Stimulated activated memory B cell treated with anti-CD40 and anti-IgM and Interleukin-4, amounts not matched to agents 10 μg/mL and 1 μg/mL and 100 μg/mL, for 72 hours (primary cell): ENCODE results near the gene CHST8.
"Not testable (repeated sequence)": the region's sequence is repeated elsewhere in the genome, so short reads cannot be mapped to it uniquely, and the experiment has no call there.

Source experiments
- ATAC-seq: fragments of 150-1000 bp; cut with Tn5 transposase; 2 replicates; pipeline ENCODE4 v1.10.0; 2021
- H3K27ac Mint-ChIP-seq: one replicate; pipeline ENCODE4 v1.8.0; 2022; ENCODE audit warnings: mild to moderate bottlenecking, mixed read lengths
- H3K27me3 Mint-ChIP-seq: one replicate; pipeline ENCODE4 v1.8.0; 2022; ENCODE audit warnings: mixed read lengths
- H3K36me3 Mint-ChIP-seq: one replicate; pipeline ENCODE4 v1.8.0; 2022; ENCODE audit warnings: mixed read lengths
- H3K4me1 Mint-ChIP-seq: one replicate; pipeline ENCODE4 v1.8.0; 2022; ENCODE audit warnings: mixed read lengths
- H3K4me3 Mint-ChIP-seq: one replicate; pipeline ENCODE4 v1.8.0; 2022; ENCODE audit warnings: mild to moderate bottlenecking, moderate library complexity, mixed read lengths
- H3K9me3 Mint-ChIP-seq: one replicate; pipeline ENCODE4 v1.8.0; 2022; ENCODE audit warnings: mixed read lengths

The CHST8 gene

GRCh38 chr19:33684538-33685232 is 62.9 kb downstream of the CHST8 start:
- peaks cover 42% of the 10 kb centered on the region for H3K27me3 Mint-ChIP-seq

GRCh38 chr19:33685541-33685940 is 63.8 kb downstream of the CHST8 start:
- no peak for ATAC-seq
- Mint-ChIP-seq H3K27me3 (peaks cover 42% of the 10 kb centered on the region), H3K9me3 (no peaks in the 10 kb centered on the region), H3K36me3 (no peaks in the 10 kb centered on the region), H3K4me1 (no peaks in the 10 kb centered on the region), H3K27ac (no peak overlapping the region), H3K4me3 (no peak overlapping the region)

More at GRCh38 chr19:33684538-33685232, 62.9 kb downstream of the CHST8 start:
- H3K9me3 Mint-ChIP-seq = no peaks in the 10 kb centered on the region
- H3K4me1 Mint-ChIP-seq = no peaks in the 10 kb centered on the region
- no peaks in the 10 kb centered on the region for H3K36me3 Mint-ChIP-seq
- H3K27ac Mint-ChIP-seq = no peak overlapping the region
- H3K4me3 Mint-ChIP-seq = no peak overlapping the region
- no peak for ATAC-seq

- H3K4me1 Mint-ChIP-seq = no peaks in the 10 kb centered on the region
- no peak for ATAC-seq
- H3K36me3 Mint-ChIP-seq = no peaks in the 10 kb centered on the region
These were observed 64.5 kb downstream of the CHST8 start for GRCh38 chr19:33686262-33686661.

DNA sequence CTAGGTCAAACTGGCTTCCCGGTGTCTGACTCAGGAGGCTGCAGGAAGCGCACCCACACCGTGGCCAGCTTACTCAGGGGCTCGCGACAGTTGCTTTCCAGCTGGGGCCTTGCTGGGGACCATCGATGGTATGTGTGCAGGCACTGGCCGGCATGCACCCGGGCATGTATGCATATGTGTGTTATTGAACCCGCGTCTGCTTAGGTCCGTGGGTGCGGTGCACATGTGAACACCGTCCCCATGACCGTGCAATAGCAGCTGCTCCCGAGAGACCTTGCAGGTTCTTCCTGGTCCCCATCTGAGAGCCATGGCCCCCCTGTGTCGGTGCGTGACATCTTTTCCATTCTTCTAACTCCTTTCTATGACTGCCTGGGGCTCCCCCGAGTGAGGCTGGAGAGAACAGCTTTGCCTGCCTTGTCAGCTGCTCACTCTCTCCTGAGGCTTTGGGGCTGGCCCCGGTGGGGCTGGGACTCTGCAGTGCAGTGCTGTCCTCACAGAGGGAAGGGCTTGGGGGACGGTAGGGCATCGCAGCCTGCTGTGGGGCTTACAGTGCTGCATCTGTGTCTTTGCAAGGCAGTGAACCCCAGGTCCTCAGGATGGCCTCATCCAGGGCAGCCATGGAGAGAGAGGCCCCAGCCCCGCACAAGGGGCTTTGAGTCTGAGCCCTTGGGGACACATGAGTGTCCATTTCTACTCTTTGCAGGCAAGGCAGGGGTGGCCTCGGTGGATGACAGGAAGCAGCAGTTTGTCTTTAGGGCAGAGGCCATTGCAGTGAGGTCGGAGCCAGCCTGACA is 65.1 kb downstream of the CHST8 start:
- Mint-ChIP-seq H3K27me3 (peaks cover 42% of the 10 kb centered on the region), H3K9me3 (no peaks in the 10 kb centered on the region)

More at GRCh38 chr19:33686262-33686661, 64.5 kb downstream of the CHST8 start:
- Mint-ChIP-seq H3K4me3 (no peak overlapping the region), H3K27ac (no peak overlapping the region), H3K27me3 (peaks cover 42% of the 10 kb centered on the region), H3K9me3 (no peaks in the 10 kb centered on the region)

GRCh38 chr19:33687481-33688170 is 65.9 kb downstream of the CHST8 start:
- Mint-ChIP-seq H3K27me3 (peaks cover 42% of the 10 kb centered on the region), H3K4me1 (no peaks in the 10 kb centered on the region), H3K9me3 (no peaks in the 10 kb centered on the region), H3K4me3 (no peak overlapping the region), H3K27ac (no peak overlapping the region), H3K36me3 (no peaks in the 10 kb centered on the region)
- ATAC-seq = no peak

More for the DNA sequence above, 65.1 kb downstream of the CHST8 start:
- Mint-ChIP-seq H3K4me1 (no peaks in the 10 kb centered on the region), H3K27ac (no peak overlapping the region), H3K4me3 (no peak overlapping the region), H3K36me3 (no peaks in the 10 kb centered on the region)
- no peak for ATAC-seq

DNA sequence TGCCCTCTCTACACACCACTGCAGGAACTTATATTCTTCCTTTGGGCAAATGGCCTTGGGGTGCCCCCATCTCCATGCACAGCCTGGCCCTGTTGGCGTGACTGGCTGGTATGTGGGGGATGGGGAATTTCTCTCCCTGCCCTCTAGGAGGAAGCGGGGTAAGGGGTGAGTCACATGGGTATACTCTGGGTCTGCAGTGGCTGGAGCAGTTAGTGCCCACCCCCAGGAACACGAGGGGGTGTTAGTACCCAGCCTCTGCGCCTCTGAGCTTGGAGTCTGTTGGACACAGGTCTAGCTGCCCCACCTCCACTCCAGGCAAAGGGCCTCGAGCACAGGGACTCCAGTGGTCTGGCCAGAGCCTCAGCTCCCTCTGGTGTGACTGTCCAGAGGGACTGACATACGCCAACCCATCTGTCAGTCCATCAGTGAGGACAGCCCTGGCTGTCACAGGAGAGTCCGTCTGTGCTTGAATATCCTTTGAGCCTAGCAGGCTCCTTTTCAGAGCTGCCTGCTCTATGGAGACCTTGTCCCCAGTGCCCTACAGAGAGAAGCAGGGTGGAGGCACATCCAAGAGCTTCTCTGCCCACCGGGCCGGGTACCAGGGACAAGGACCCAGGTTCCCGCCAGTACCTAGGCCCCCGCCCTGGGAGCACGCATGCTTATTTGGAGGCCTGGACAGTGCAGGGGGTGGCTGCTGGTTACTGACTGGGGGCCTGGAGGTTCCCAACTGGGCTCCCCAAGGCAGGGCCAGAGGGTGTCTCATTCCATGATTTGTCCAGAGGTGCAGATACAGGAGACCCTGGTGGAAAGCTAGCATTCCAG is 66.6 kb downstream of the CHST8 start:
- Mint-ChIP-seq H3K36me3 (no peaks in the 10 kb centered on the region), H3K27me3 (peaks cover 40% of the 10 kb centered on the region), H3K4me3 (no peak overlapping the region), H3K4me1 (no peaks in the 10 kb centered on the region), H3K27ac (no peak overlapping the region), H3K9me3 (no peaks in the 10 kb centered on the region)
- no peak for ATAC-seq

DNA sequence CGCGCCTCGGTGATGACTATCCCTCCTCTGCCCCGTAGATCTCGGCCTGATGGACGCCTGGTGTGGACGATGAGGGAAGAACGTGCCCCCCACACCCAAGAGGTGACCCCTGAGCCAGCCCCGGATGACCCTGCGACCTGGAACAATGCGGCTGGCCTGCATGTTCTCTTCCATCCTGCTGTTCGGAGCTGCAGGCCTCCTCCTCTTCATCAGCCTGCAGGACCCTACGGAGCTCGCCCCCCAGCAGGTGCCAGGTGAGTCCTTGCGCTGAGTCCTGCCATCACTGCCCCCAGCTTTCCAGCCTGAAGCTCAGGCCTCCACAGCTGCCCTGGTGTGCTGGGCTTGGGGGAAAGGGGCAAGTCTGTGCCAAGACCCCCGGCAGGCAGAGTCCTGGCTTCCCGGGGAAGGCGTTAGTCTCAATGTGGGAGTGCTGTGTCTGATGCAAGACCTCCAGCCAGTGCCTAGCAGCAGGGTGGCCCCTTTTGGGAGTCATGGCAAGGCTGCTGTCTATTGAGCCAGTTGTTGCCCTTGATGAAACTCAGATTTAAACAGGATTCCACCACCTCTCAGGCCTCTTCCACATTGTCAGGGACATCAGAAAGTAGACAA is 67.5 kb downstream of the CHST8 start:
- H3K4me1 Mint-ChIP-seq = no peaks in the 10 kb centered on the region
- no peak overlapping the region for H3K4me3 Mint-ChIP-seq
- ATAC-seq = no peak
- no peak overlapping the region for H3K27ac Mint-ChIP-seq
- H3K27me3 Mint-ChIP-seq = peaks cover 32% of the 10 kb centered on the region
- H3K9me3 Mint-ChIP-seq = no peaks in the 10 kb centered on the region
- H3K36me3 Mint-ChIP-seq = no peaks in the 10 kb centered on the region

GRCh38 chr19:33689868-33690267 is 68.1 kb downstream of the CHST8 start:
- H3K4me1 Mint-ChIP-seq = no peaks in the 10 kb centered on the region
- ATAC-seq = no peak
- H3K4me3 Mint-ChIP-seq = no peak overlapping the region
- H3K9me3 Mint-ChIP-seq = no peaks in the 10 kb centered on the region
- no peaks in the 10 kb centered on the region for H3K36me3 Mint-ChIP-seq
- peaks cover 25% of the 10 kb centered on the region for H3K27me3 Mint-ChIP-seq
- H3K27ac Mint-ChIP-seq = no peak overlapping the region

GRCh38 chr19:33690378-33691029 is 68.8 kb downstream of the CHST8 start:
- no peak for ATAC-seq
- no peaks in the 10 kb centered on the region for H3K36me3 Mint-ChIP-seq
- H3K27me3 Mint-ChIP-seq = peaks cover 19% of the 10 kb centered on the region
- H3K4me3 Mint-ChIP-seq = no peak overlapping the region
- H3K27ac Mint-ChIP-seq = no peak overlapping the region
- H3K4me1 Mint-ChIP-seq = no peaks in the 10 kb centered on the region
- no peaks in the 10 kb centered on the region for H3K9me3 Mint-ChIP-seq

- no peak for ATAC-seq
- H3K27me3 Mint-ChIP-seq = peaks cover 14% of the 10 kb centered on the region
- no peaks in the 10 kb centered on the region for H3K36me3 Mint-ChIP-seq
- H3K9me3 Mint-ChIP-seq = no peaks in the 10 kb centered on the region
- no peak overlapping the region for H3K27ac Mint-ChIP-seq
- H3K4me1 Mint-ChIP-seq = no peaks in the 10 kb centered on the region
- no peak overlapping the region for H3K4me3 Mint-ChIP-seq
These were observed 69.3 kb downstream of the CHST8 start for GRCh38 chr19:33691030-33691427.

- Mint-ChIP-seq H3K9me3 (no peaks in the 10 kb centered on the region), H3K36me3 (no peaks in the 10 kb centered on the region), H3K4me1 (no peaks in the 10 kb centered on the region), H3K27me3 (peaks cover 7% of the 10 kb centered on the region), H3K4me3 (no peak overlapping the region), H3K27ac (no peak overlapping the region)
- no peak for ATAC-seq
These were observed 70.0 kb downstream of the CHST8 start for GRCh38 chr19:33691736-33692135.

DNA sequence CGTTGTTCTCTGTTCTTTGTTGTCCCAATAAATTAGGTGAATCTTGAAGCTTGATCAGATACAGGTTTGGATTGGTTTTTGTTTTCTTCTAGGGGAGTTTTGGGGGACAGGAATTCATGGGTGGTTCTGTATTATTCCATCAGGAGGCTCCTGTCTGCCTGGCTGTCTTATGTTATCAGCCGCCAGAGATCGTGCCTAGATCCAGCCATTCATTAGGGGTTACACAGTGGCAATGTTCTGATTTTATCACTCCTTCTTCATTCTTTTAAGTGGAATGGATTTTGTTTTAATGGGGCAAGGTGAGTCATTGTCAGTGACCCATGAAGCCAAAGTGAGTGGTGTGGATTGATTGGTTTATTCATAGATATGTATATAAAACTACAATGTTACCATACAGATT is 71.9 kb downstream of the CHST8 start:
- no peak overlapping the region for H3K27ac Mint-ChIP-seq
- no peak overlapping the region for H3K4me3 Mint-ChIP-seq
- peaks cover 11% of the 10 kb centered on the region for H3K27me3 Mint-ChIP-seq
- H3K36me3 Mint-ChIP-seq = no peaks in the 10 kb centered on the region
- H3K4me1 Mint-ChIP-seq = no peaks in the 10 kb centered on the region
- ATAC-seq = no peak
- no peaks in the 10 kb centered on the region for H3K9me3 Mint-ChIP-seq

DNA sequence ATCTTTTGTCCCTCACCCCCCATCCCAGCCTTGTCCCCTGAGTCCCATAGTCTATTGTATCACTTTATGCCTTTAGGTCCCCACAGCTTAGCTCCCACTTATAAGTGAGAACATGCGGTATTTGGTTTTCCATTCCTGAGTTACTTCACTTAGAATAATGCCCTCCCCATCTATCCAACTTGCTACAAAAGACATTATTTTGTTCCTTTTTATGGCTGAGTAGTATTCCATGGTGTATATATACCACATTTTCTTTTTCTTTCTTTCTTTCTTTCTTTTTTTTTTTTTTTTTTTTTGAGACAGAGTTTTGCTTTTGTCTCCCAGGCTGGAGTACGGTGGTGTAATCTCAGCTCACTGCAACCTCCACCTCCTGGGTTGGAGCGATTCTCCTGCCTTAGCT is 73.8 kb downstream of the CHST8 start:
- H3K9me3 Mint-ChIP-seq, H3K27ac Mint-ChIP-seq, H3K36me3 Mint-ChIP-seq, H3K4me1 Mint-ChIP-seq, ATAC-seq, H3K4me3 Mint-ChIP-seq: not testable (repeated sequence)
- H3K27me3 Mint-ChIP-seq = peaks cover 15% of the 10 kb centered on the region

DNA sequence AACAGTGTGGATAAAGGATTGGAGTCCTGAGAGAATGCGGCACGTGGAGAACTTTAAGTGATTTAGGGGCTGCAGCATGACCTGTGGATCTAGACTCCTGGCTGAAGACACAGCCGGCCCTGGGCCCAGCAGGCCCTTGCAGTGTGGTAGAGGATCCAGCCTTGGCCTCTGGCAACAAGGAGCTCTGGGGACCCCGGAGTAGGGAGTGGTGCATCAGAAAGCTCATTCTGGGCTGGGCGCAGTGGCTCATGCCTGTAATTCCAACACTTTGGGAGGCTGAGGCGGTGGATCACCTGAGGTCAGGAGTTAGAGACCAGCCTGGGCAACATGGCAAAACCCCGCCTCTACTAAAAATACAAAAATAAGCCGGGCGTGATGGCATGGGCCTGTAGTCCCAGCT is 76.0 kb downstream of the CHST8 start:
- H3K36me3 Mint-ChIP-seq = no peaks in the 10 kb centered on the region
- ATAC-seq = no peak
- no peak overlapping the region for H3K27ac Mint-ChIP-seq
- peaks cover 20% of the 10 kb centered on the region for H3K27me3 Mint-ChIP-seq
- H3K9me3 Mint-ChIP-seq = no peaks in the 10 kb centered on the region
- no peak overlapping the region for H3K4me3 Mint-ChIP-seq
- H3K4me1 Mint-ChIP-seq = no peaks in the 10 kb centered on the region
